GM10248 (cell line): Measurements from ENCODE around the gene CACNA2D1.

Source experiments
- CTCF ChIA-PET: fragments of 300-600 bp; sonication (Branson Sonifier 250); formaldehyde crosslinking; extraction: SDS; loops from one replicate; lab custom pipeline; 2021; ENCODE audit warnings: antibody characterized with exemption; lab: Yijun Ruan, JAX
- POLR2A ChIA-PET: fragments of 350-650 bp; sonication (Branson Sonifier 250); formaldehyde crosslinking; extraction: SDS; loops from one replicate; lab custom pipeline; 2020; ENCODE audit warnings: antibody characterized with exemption; lab: Yijun Ruan, JAX
- DNase-seq: peaks from one replicate; pipeline ENCODE4 v3.0.0; 2012; ENCODE audit errors: extremely low spot score
- TF ChIP-seq, protein P1 (sequence below): IDR thresholded peaks from 2 replicates; pipeline ENCODE4 v1.5.1; 2012; ENCODE audit warnings: mild to moderate bottlenecking, low read depth; ENCODE audit errors: extremely low read depth, missing control alignments, control extremely low read depth

Gene CACNA2D1

DNA sequence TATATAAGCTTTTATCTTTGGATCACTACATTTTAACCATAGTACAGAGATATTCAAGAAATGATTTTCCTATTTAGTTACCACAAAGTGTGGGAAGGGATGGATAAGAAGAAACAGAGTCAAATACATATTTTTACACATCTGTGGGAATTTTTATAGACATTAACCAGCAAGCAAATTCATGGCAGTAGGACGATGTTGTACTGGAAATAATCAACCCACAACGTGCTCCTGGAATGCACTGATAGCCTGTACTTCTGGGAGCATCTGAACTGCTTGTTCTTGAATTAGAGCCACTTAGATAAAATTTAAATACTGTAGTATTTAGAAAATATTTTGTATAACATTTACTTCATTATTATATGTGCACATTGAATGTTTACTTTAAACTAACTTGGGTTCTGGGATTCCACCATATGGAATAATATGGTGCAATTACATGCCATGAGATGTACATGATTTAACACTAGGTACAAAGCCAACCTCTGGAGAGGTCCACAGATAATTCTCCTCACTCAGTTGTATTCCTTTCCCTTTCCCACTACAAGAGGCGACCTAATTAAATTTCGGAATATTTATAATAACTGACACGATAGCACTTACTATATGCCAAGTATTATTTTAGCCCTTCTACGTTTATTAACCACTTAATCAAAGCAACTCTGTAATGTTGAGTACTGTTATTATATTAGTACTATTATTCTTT, 508.8 kb downstream of the CACNA2D1 start:
- POLR2A ChIA-PET: no interaction called here
- DNase-seq: no peak
- TF ChIP-seq, protein P1, sequence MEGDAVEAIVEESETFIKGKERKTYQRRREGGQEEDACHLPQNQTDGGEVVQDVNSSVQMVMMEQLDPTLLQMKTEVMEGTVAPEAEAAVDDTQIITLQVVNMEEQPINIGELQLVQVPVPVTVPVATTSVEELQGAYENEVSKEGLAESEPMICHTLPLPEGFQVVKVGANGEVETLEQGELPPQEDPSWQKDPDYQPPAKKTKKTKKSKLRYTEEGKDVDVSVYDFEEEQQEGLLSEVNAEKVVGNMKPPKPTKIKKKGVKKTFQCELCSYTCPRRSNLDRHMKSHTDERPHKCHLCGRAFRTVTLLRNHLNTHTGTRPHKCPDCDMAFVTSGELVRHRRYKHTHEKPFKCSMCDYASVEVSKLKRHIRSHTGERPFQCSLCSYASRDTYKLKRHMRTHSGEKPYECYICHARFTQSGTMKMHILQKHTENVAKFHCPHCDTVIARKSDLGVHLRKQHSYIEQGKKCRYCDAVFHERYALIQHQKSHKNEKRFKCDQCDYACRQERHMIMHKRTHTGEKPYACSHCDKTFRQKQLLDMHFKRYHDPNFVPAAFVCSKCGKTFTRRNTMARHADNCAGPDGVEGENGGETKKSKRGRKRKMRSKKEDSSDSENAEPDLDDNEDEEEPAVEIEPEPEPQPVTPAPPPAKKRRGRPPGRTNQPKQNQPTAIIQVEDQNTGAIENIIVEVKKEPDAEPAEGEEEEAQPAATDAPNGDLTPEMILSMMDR: no peak
- CTCF ChIA-PET: no interaction called here

DNA sequence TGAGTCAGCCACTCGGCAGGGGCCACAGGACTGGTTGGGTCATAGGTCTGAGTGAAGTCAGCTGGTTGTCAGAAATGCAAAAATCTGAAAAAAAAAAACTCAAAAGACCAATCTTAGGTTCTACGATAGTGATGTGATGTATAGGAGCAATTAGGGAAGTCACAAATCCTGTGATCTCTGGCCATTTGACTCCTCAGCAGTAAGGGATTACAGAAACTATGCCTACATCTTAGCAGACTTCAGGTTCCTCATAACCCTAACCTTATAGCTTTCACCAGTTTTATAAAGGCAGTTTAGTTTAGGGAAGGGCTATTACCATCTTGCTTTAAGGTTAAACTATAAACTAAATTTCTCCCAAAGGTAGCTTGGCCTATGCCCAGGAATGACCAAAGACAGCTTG, 510.6 kb downstream of the CACNA2D1 start:
- no peak for DNase-seq
- CTCF ChIA-PET: interaction anchor here (1.2 kb wide), 1 partner anchor 8 kb away, joined by 3 read pairs; no protein-coding TSS in a partner anchor
- TF ChIP-seq, protein P1: no peak
- POLR2A ChIA-PET: no interaction called here

DNA sequence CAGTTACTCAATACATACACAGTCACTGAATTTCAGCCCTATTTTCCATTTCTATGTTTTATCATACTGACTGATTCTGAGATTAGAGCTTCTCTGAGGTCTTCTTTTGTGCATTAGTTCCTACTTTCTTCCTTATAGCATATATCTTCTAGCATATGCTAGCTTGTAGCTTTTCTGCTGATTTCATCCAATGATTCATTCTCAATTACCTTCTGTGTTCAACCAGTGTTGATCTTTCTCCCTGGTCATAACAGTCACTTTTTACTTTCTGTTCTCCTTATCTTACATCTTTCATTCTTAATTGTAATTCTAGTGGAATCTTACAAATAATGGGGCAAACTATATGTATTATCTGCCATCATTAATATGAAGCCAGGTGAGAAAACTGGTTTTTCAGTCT, 514.2 kb downstream of the CACNA2D1 start:
- POLR2A ChIA-PET: no interaction called here
- CTCF ChIA-PET: interaction anchor here (2.6 kb wide), 1 partner anchor 9 kb away, joined by 7 read pairs; no protein-coding TSS in a partner anchor
- DNase-seq: no peak
- TF ChIP-seq, protein P1: no peak

DNA sequence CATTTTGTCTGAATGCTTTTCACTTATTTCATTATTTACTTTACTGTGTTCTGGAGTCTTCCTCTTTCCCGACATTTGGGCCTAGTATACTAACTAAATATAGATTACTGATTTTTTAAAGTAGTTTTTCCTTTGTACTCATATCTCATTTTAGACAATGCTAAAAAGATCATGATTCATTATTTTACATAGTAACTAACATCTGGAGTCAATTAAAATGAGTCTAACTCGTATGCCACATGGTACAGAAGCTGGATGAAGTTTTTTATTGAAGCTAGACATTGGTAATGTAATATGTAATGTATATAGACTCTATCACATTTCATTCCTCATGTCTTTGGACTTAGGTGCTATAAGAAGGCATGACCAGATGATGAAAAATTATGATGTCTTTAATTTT, 517.4 kb downstream of the CACNA2D1 start:
- DNase-seq: no peak
- TF ChIP-seq, protein P1: no peak
- POLR2A ChIA-PET: no interaction called here
- CTCF ChIA-PET: interaction anchor here (0.5 kb wide), 1 partner anchor 629 kb away, joined by 3 read pairs; no protein-coding TSS in a partner anchor

DNA sequence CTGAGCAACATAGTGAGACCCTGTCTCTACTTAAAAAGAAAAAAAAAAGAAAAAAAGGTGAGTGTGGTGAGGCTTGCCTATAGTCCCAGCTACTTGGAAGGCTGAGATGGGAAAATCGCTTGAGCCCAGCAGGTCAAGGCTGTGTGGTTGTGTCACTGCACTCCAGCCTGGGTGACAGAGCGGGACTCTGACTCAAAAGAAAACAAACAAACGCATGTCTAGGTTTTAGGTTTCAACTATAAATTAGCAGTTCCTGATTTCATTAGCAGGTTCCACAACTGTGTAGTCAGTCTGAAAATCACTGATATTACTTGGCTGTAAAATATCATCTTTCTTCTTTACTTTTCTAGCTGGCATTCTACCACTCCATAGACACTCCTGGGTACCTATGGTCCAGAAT, 518.0 kb downstream of the CACNA2D1 start:
- TF ChIP-seq, protein P1: no peak
- DNase-seq: no peak
- ChIA-PET CTCF (no interaction called here), POLR2A (no interaction called here)

DNA sequence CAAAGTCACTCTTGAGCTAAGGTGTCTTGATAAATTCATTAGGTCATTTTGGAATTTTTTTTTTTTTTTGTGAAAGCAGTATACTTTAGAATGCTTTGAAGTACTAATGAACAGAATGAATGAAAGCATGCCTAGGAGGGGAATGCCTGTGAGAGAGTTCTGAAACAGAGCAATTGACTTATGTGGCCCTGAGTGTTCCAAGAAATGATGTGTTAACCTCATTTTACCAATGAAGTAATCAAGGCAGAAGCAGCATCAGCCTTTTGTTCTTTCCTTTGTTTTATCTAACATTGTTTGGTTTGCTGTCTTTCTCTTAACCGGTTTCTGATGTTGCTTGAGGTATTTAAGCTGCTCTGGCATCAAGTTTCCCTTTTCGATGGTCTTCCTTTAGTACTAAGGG, 519.1 kb downstream of the CACNA2D1 start:
- DNase-seq: peak; percentile 11
- TF ChIP-seq, protein P1: no peak
- ChIA-PET POLR2A (no interaction called here), CTCF (interaction anchor here (0.7 kb wide), 1 partner anchor 8 kb away, joined by 3 read pairs; no protein-coding TSS in a partner anchor)
